ENCODE data around the gene NDUFS6. TPM values are rescaled to one million over a fixed set of nuclear protein-coding genes. Genes with fewer than 3 reads are reported as not detected.

Gene NDUFS6
- total RNA-seq, 1 donor from 2014 or later: 26.7 TPM

DNA sequence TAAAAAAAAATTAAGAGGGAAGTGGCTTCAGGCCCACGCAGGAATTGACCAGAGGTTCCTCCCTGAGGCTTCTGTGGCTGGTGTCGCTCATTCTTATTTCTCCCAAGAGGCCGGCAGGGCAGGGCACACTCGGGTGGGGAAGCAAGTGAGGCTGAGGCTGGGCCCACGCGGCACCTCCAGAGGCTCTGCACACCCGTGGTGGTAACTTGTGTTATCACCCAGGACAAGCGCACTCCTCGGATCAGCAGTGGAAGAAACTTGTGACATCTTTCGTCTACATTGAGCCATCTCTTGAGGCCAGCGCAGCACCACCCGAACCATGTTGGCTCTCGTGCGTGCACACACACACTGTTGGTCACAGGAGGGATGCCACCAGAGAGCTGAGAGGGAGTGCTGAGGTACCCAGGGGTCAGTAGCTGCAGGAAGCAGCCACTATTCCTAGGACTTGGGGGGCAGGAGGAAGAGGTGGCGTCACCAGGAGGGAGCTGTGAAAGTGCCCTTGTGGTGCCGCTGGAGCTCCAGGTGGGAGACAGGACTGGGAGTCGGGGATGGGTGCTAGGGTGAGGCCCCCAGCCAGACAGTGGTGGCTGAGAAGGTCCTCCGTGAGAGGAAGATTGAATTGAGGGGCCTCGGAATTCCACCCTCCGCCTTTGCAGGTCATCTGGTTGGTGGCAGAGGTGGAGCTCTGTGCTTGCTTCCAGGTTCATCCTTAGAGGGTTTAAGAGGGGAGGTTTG is 6.4 kb downstream of the NDUFS6 start:
- Mint-ChIP-seq H3K4me3 (no peak overlapping the region), H3K27ac (no peak overlapping the region), H3K36me3 (peaks cover 66% of the 10 kb centered on the region), H3K27me3 (ENCODE audit: low read depth) (no peaks in the 10 kb centered on the region), H3K4me1 (peaks cover 3% of the 10 kb centered on the region), H3K9me3 (no peaks in the 10 kb centered on the region)
- no peak for TF ChIP-seq CTCF (IDR thresholded peaks at IDR 0.05; ENCODE audit: unreplicated experiment)
- DNase-seq (ENCODE audit: low spot score in 2 of 2, unreplicated experiment in 2 of 2): no peak

DNA sequence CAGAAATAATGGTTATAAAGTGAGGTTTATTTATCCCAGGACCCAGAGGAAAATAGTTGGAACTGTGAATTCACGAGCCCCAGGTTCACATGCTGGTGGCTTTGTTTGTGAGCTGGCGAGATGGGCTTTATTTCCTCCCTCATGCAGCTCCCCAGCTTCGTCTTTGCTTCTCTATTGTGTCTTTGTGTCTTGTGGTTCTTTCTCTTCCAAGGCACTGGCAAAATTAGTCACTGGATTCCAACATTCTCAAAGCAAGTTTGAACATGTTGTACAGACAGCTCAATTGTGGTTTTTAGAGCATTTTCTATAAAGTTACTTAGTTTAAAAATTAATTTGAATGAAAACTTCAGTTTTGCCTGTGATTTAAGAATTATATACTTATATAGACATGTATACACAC is 7.2 kb downstream of the NDUFS6 start:
- H3K9me3 Mint-ChIP-seq: no peaks in the 10 kb centered on the region
- peaks cover 60% of the 10 kb centered on the region for H3K36me3 Mint-ChIP-seq
- DNase-seq (ENCODE audit: low spot score in 2 of 2, unreplicated experiment in 2 of 2): no peak
- no peaks in the 10 kb centered on the region for H3K27me3 Mint-ChIP-seq (ENCODE audit: low read depth)
- H3K4me3 Mint-ChIP-seq: no peak overlapping the region
- H3K27ac Mint-ChIP-seq: no peak overlapping the region
- TF ChIP-seq CTCF (IDR thresholded peaks at IDR 0.05; ENCODE audit: unreplicated experiment): no peak
- H3K4me1 Mint-ChIP-seq: no peaks in the 10 kb centered on the region

- H3K36me3 Mint-ChIP-seq: peaks cover 56% of the 10 kb centered on the region
- DNase-seq (ENCODE audit: low spot score in 2 of 2, unreplicated experiment in 2 of 2): no peak
- no peak for TF ChIP-seq CTCF (IDR thresholded peaks at IDR 0.05; ENCODE audit: unreplicated experiment)
- H3K27me3 Mint-ChIP-seq (ENCODE audit: low read depth): no peaks in the 10 kb centered on the region
- no peak overlapping the region for H3K27ac Mint-ChIP-seq
- no peak overlapping the region for H3K4me3 Mint-ChIP-seq
- no peaks in the 10 kb centered on the region for H3K4me1 Mint-ChIP-seq
- H3K9me3 Mint-ChIP-seq: no peaks in the 10 kb centered on the region
These were observed 8.3 kb downstream of the NDUFS6 start for GRCh38 chr5:1809416-1810035.

DNA sequence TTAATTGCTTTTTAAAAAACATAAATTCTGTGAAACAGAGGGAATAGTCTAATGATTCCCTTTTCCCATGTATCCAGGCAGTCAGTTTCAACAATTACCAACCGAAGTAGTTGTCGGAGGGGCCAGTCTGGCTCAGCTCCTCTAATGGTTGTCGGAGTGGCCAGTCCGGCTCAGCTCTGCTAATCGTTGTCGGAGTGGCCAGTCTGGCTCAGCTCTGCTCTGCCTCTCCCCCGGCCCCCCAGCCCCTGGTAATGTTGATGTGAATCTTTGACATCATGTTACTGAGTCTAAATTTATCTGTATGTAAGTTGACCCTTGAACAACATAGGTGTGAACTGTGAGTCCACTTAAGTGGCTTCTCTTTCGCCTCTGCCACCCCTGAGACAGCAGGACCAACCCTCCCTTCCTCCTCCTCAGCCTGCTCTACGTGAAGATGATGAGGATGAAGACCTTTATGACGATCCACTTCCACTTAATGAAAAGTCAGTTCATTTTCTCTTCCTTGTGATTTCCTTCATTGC is 9.4 kb downstream of the NDUFS6 start:
- H3K4me1 Mint-ChIP-seq: no peaks in the 10 kb centered on the region
- TF ChIP-seq CTCF (IDR thresholded peaks at IDR 0.05; ENCODE audit: unreplicated experiment): no peak
- no peak overlapping the region for H3K27ac Mint-ChIP-seq
- peaks cover 60% of the 10 kb centered on the region for H3K36me3 Mint-ChIP-seq
- no peaks in the 10 kb centered on the region for H3K9me3 Mint-ChIP-seq
- H3K27me3 Mint-ChIP-seq (ENCODE audit: low read depth): no peaks in the 10 kb centered on the region
- H3K4me3 Mint-ChIP-seq: no peak overlapping the region
- DNase-seq (ENCODE audit: low spot score in 2 of 2, unreplicated experiment in 2 of 2): no peak

GRCh38 chr5:1814183-1815020 is 13.2 kb downstream of the NDUFS6 start:
- Mint-ChIP-seq H3K9me3 (peaks cover 14% of the 10 kb centered on the region), H3K36me3 (peaks cover 66% of the 10 kb centered on the region), H3K4me3 (no peak overlapping the region), H3K27me3 (ENCODE audit: low read depth) (no peaks in the 10 kb centered on the region), H3K4me1 (no peaks in the 10 kb centered on the region), H3K27ac (no peak overlapping the region)
- no peak for DNase-seq (ENCODE audit: low spot score in 2 of 2, unreplicated experiment in 2 of 2)
- TF ChIP-seq CTCF (IDR thresholded peaks at IDR 0.05; ENCODE audit: unreplicated experiment): no peak

Data from mesothelial cell of epicardium (in vitro differentiated cells).